Panc1 (cell line): ENCODE data around the gene HELZ.

Source experiments
- CTCF ChIP-seq: fragments of 450-650 bp; IDR thresholded peaks from 2 replicates; pipeline ENCODE4 v1.5.1; 2017; ENCODE audit warnings: mild to moderate bottlenecking
- POLR2AphosphoS5 ChIP-seq: IDR thresholded peaks from 2 replicates; pipeline ENCODE4 v1.6.1; 2012; ENCODE audit warnings: mild to moderate bottlenecking, low read depth, low read length, moderate library complexity
- REST ChIP-seq, 2 experiments: IDR thresholded peaks; 2 replicates each; pipeline ENCODE4 v1.6.1; 2011 to 2012; ENCODE audit warnings: low read depth in 2 of 2, control low read depth in 1 of 2, low read length in 1 of 2, mild to moderate bottlenecking in 1 of 2, moderate library complexity in 1 of 2; ENCODE audit not compliant: insufficient read depth in 1 of 2
- SIN3A ChIP-seq: IDR thresholded peaks from 2 replicates; pipeline ENCODE4 v1.6.1; 2012; ENCODE audit warnings: low read depth, mild to moderate bottlenecking, low read length, moderate library complexity, borderline replicate concordance; ENCODE audit not compliant: insufficient read depth
- TCF7L2 ChIP-seq: IDR thresholded peaks from 2 replicates; pipeline ENCODE4 v1.6.1; 2011; ENCODE audit warnings: mild to moderate bottlenecking, low read depth, low read length, inconsistent platforms

- TF ChIP-seq REST (IDR thresholded peaks at IDR 0.05; ENCODE audit: insufficient read depth in 1 of 2, low read depth in 2 of 2, low read length in 1 of 2) = no peak
- TF ChIP-seq CTCF = no peak
- TF ChIP-seq POLR2AphosphoS5 = no peak
- TF ChIP-seq TCF7L2 = no peak
- no peak for TF ChIP-seq SIN3A
These were observed 58.2 kb downstream of the HELZ start for GRCh38 chr17:67186782-67187181.
